ENCODE measurements around the gene SLC23A2.

SLC23A2 gene

GRCh38 chr20:4962241-4962855 lies 39.0 kb downstream of the SLC23A2 start:
- DNase-seq = peak; percentile 57

- DNase-seq = peak; percentile 65
These were observed 39.6 kb downstream of the SLC23A2 start for GRCh38 chr20:4961746-4962145.

- no peak for DNase-seq
These were observed 41.7 kb downstream of the SLC23A2 start for GRCh38 chr20:4959592-4959991.

GRCh38 chr20:4957939-4958362 lies 43.4 kb downstream of the SLC23A2 start:
- DNase-seq = peak; percentile 2

- no peak for DNase-seq
These were observed 44.1 kb downstream of the SLC23A2 start for GRCh38 chr20:4957187-4957586.

GRCh38 chr20:4956200-4956810 lies 45.0 kb downstream of the SLC23A2 start:
- DNase-seq = peak; percentile 84

GRCh38 chr20:4953881-4954280 lies 47.4 kb downstream of the SLC23A2 start:
- no peak for DNase-seq

GRCh38 chr20:4952229-4952628 lies 49.1 kb downstream of the SLC23A2 start:
- no peak for DNase-seq

GRCh38 chr20:4951299-4951698 lies 50.0 kb downstream of the SLC23A2 start:
- no peak for DNase-seq

- DNase-seq = no peak
These were observed 50.5 kb downstream of the SLC23A2 start for GRCh38 chr20:4950841-4951240.

GRCh38 chr20:4950437-4950836 lies 50.9 kb downstream of the SLC23A2 start:
- no peak for DNase-seq

GRCh38 chr20:4949833-4950178 lies 51.5 kb downstream of the SLC23A2 start:
- peak; percentile 50 for DNase-seq

- DNase-seq = no peak
These were observed 53.3 kb downstream of the SLC23A2 start for GRCh38 chr20:4947817-4948559.

- no peak for DNase-seq
These were observed 54.3 kb downstream of the SLC23A2 start for GRCh38 chr20:4946986-4947385.

- no peak for DNase-seq
These were observed 54.7 kb downstream of the SLC23A2 start for GRCh38 chr20:4946585-4946984.

GRCh38 chr20:4944518-4945313 lies 56.6 kb downstream of the SLC23A2 start:
- no peak for DNase-seq

- no peak for DNase-seq
These were observed 59.0 kb downstream of the SLC23A2 start for GRCh38 chr20:4942331-4942730.

GRCh38 chr20:4937407-4938319 lies 63.6 kb downstream of the SLC23A2 start:
- DNase-seq = no peak

GRCh38 chr20:4936851-4937406 lies 64.4 kb downstream of the SLC23A2 start:
- no peak for DNase-seq

GRCh38 chr20:4936392-4936850 lies 64.9 kb downstream of the SLC23A2 start:
- DNase-seq = no peak

- DNase-seq = no peak
These were observed 69.2 kb downstream of the SLC23A2 start for GRCh38 chr20:4932061-4932460.
